NCI-H2227 (cell line): ENCODE results near the gene NUDT8.
A peak's percentile ranks its signal among the peaks of the same experiment; 100 is the strongest.
"Not testable (repeated sequence)": the region's sequence is repeated elsewhere in the genome, so short reads cannot be mapped to it uniquely, and the experiment has no call there.

Source experiments
- DNase-seq: peaks from one replicate; lab custom pipeline; 2025; ENCODE audit not compliant: unreplicated experiment; lab: John Stamatoyannopoulos, UW

NUDT8 gene

DNA sequence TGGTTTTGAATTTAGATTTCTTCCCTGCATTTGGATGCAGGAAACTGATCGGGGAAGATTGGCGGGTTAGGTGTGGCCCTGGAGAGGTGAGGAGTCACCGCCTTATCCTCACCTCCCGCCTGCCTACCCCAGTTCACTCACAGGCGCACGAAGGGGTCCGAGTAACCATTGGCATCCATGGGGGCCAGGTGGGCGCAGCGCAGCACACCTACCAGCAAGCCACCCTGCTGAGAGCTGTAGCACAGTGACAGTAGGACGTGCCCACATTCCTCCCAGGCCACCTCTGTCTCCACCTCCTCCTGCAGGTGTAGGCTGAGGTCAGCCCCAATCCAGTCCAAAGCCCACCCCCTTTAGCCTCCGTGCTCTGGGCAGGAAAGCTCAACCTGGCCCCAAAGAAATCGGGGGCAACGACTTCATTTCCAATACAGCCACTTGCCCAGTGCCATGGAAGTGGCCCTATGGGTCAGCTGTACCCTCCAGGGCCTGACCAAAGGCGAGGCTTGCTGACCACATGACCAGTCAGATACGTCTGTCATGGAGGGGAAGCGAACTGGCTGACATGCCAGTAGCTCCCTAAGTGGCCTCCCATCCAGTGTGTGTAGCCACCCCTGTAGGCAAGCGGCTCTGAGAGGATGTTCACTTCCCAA lies 16.3 kb downstream of the NUDT8 start:
- DNase-seq = no peak

DNA sequence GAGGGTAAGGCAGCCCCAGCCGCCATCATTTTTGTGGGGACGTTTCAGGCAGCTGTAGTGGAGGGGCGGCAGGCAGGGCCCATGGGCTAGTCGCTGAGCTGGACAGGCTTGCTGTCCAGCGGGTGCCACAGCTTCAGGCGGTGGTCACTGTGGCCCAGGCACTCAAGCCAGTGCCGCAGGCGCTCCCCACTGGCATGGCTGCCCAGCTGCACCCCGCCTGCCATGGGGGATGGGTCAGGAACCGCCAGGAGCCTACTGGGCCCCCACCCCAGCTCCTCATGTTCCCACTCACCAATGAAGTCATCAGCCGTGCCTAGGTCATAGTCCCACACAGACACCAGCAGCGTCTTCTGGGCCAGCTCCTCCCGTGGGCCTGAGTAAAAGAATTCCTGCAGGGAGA lies 17.0 kb downstream of the NUDT8 start:
- DNase-seq = no peak

DNA sequence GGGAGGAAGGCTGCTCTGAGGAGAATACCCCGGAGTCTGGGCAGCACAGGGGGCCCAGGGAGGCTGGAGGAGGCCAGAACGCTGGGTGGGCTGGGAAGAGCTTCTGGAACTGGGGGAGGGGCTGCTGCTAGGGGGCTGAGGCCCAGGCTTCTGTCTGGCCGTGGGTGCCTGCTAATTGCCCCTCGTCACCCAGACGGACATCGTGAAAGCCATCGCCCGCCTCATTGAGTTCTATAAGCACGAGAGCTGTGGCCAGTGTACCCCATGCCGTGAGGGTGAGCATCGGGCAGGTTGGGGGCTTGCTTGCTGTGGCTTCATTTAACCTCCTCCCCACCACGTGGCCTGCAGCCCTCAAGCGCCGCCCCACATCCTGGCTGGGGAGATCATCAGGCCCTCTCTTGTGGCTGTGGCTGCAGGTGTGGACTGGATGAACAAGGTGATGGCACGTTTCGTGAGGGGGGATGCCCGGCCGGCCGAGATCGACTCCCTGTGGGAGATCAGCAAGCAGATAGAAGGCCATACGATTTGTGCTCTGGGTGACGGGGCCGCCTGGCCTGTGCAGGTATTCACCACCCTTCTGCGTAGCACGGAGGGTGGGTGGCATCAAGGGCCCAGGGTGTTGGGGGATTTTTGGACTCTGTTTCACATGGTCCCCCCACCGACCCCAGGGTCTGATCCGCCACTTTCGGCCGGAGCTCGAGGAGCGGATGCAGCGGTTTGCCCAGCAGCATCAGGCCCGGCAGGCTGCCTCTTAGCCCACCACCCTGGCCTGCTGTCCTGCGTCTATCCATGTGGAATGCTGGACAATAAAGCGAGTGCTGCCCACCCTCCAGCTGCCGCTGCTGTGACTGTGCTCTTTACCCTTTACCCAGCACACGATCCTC lies 17.8 kb downstream of the NUDT8 start:
- no peak for DNase-seq

DNA sequence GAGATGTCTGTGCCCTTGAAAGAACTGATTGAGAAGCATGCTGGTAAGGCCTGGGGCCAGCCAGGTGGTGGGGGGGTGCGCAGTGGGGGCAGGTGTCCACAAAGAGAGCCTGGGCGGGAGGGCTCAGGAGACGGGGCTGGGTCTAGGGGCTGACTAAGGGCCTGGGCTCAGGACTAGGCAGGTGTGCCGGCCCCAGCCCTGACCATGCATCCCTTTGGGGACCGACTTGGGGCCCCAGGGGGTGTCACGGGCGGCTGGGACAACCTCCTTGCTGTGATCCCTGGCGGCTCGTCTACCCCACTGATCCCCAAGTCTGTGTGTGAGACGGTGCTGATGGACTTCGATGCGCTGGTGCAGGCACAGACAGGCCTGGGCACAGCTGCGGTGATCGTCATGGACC lies 18.6 kb downstream of the NUDT8 start:
- no peak for DNase-seq

DNA sequence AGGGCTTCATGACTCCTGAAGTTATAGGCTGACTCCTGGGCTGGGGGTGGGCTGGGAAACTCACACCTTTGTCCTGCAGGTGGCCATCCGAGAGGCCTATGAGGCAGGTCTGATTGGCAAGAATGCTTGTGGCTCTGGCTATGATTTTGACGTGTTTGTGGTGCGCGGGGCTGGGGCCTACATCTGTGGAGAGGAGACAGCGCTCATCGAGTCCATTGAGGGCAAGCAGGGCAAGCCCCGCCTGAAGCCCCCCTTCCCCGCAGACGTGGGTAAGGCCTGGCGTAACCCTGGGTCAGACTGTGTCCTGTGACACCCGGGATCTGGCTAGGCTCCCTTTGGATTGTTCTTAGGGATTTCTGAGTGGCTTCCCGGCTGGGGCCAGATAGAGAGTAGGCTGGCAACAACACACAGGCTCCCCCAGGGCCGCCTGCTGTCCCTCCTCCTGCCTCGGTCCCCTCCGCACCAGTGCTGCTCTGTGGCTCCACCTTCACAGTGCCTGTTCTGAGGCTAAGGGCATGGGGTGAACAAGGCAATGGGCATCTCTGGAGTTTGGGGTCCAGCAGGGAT lies 19.4 kb downstream of the NUDT8 start:
- no peak for DNase-seq

DNA sequence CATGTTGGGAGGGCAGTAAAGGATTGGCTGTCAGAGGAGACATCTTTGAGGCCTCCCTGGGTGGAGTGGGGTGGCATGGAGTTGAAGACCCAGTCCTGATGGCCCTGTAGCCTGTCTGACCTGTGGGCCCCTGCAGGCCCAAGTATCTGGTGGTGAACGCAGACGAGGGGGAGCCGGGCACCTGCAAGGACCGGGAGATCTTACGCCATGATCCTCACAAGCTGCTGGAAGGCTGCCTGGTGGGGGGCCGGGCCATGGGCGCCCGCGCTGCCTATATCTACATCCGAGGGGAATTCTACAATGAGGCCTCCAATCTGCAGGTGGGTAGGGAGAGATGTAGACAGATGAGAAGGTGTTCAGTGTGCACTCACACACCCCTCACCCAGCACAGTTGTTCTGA lies 20.4 kb downstream of the NUDT8 start:
- no peak for DNase-seq

DNA sequence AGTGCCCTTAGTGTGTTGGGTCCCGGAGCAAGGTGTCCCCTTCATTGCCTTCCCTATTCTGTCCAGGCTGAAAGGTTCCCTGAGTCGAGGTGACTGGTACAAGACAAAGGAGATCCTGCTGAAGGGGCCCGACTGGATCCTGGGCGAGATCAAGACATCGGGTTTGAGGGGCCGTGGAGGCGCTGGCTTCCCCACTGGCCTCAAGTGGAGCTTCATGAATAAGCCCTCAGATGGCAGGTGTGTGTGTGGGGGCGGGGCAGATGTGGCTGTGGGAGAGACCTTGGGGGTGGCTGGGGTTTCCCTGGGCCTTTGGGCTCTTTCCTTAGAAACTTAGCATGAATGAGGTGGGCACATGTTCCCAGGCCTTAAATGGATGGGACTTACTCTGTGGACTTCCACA lies 21.3 kb downstream of the NUDT8 start:
- DNase-seq = no peak

DNA sequence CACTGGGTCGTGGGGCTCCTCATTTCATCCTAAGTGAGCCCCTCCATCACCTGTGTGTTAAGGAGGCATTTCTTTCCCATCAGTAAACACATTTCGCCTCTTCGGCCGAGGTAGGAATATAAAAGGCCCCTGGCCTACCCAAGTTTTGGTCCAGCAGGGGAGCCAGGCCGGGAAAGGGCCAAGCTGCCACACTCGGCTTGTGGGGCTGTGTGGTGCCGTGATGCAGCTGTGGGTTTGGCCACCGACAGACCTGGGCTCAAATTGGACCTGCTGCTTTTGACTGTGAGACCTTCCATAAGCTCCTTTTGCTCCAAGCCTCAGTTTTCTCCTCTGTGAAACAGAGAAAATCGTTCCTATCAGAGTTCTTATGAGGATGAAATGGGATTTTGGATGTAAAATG lies 22.2 kb downstream of the NUDT8 start:
- DNase-seq = no peak

DNA sequence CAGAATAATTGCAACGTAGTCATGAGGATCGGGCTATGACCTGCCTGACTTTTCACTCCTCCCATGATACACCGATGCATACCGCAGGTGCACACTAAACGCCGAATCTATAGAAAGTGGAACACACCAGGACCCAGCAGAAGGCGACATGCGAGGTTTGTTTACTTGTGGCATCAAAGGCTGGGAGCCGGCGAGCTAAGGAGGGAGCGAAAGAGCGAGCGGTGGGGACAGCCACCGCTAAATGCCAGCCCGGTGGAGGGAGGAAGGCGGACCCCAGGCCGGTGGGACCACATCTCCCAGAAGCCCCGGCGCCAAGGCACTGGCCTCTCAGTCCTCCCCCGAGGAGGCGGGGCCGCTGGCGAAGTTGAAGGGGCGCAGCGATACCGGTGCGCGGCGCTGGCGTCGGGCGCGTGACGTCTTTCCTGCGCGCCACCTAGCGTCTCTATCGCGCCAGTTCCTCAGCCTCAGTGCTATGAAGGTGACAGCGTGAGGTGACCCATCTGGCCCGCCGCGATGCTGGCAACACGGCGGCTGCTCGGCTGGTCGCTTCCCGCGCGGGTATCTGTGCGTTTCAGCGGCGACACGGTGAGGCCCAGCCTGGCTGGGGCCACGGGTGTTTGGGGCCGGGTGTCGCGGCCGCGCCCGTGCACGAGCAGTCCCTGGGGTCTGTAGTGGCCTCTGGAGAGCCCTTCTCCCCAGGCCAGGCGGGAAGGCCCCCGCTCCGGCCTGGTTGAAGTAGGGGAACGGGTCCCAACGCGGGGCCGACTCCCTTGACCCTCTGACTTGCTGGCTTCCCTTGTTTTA lies 23.0 kb downstream of the NUDT8 start, which contains the start of gene NDUFV1:
NDUFV1 (plus strand) TSS at position 445 of the 804 bp plus-strand sequence; CDS start at position 514, 69 bp downstream.
- peak; percentile 99 for DNase-seq

DNA sequence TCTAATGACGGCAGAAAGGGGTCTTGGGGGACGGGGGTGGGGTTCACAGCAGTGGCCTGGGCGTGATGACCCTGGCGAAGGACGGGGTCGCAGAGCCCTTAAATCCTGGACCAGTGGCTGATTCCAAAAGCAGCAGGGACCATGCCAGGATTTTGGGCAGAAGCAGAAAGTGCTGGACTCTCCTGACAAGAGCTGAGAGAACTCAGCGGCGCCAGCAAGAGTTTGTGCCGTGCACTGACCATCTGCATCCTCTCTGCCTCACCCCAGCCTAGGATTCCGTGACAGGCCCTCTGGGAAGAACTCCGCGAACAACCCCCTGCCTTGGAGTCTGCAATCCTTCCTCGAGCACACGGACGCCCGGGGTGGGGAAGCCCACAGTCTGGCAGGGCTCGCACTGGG lies 23.6 kb downstream of the NUDT8 start:
- no peak for DNase-seq

DNA sequence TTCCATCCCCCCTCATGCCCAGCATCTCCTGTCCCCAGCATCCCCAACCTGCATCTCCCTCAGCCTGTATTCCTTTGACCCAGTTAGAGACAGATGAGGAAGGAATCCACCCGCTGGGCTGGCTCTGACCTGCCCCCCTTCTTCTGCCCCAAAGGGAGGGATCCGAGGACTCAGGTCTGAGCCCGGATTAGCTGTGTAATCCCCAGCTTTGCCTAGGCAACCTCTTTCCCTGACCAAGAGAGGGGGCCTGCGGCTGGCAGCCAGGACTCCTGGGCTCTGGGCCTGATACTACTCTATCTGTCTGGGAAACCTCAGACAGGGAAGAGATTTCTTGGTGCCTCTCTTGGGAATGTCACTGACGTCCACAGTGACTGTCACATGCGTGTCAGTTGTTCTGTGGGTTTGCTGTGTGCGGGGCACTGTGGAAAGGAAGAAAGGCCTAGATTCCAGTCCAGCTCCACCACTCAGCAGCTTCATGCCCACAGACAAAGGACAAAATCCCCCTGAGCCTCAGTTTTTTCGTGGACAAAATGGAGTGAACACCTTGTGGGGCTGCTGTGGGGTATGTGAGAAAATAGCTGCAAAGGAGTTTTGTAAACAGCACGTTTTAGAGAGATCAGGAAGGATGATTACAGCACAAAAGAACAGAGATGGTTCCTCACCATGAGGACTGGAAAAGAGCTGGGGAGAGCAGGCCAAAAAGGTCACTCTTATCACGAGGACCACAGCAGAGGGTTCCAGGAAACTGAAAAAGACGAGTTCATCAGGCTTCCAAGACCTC lies 24.3 kb downstream of the NUDT8 start:
- no peak for DNase-seq

DNA sequence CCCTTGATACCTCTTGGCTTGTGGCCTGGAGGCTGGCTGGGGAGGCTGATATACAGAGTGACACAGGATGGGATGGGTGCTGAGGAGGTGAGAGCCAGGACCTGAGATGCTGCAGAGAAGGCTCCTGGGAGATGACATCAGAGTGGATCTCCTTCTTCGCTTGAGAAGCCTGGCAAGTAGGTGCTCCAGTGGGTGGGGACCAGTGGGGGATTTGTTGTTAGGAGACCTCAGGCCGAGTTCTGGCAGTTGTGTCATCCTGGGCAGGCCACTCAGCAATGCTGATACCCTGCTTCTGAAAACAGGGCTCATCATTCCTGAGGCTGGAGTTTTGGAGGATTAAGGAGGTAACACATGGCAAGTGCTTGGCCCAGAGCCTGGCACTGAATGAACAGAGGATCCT lies 24.9 kb downstream of the NUDT8 start:
- DNase-seq = no peak

DNA sequence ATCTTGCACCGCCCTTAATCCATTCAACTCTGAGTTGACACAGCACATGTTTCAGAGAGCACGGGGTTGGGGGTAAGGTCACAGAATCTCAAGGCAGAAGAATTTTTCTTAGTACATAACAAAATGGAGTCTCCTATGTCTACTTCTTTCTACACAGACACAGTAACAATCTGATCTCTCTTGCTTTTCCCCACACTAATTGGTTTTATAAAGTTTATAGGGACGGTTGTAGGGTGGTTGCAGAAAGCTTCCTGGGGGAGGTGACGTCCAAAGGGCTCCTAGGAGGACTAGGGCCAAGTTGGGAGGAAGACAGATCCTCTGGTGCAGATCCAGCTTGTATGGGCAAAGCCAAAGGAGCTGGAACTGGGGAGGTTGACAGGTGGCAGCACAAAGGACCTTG lies 25.6 kb downstream of the NUDT8 start:
- DNase-seq = not testable (repeated sequence)

DNA sequence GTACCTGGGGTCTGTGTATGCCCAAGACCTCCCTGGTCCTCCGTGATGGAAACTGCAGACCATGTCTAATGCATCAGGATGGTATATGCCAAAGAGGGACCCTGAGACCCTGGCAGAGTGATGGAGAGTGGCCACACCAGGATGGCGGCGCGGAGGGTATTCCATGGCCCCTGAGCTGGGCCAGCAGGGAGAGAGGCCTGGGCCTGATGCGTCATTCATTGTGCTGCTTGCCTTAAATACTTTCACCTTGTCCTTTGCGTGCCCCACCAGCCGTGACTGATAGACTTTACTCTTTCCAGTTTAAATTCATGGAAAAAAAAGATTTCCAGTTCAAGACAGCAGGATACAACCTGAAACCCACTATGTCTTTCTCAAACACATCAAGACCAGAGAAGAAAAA lies 28.6 kb downstream of the NUDT8 start:
- no peak for DNase-seq

DNA sequence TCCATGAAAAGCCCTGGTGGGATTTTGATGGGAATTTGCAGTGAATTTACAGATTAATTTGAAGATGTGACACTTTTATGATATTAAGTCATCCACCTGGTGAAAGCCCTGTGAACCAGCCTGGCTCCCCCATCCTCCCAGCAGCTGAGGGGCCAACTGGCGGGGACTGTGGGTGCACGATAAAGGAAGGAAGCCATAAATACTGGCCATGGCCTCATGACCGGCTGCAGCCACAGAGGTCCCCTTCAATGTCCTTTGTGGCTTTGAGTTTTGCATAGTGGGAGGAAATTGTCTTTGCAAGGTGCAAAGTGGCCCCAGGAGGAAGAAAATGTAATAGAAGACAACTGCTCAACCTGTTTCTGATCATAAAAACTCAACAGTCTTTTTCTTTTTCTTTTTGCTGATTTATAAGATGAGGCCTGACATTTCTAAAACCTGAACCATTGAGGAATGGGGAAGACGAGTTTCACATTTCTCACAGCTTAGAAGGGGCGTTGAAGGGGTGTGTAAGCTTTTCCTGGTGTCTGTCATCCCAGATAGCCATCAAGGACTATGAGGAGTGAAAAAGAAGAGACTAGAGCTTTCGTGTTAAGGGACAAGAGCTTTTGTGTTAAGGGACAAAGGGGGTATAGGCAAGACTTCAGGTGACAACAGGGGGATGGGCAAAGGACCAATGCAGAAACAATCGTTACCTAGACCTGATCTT lies 29.3 kb downstream of the NUDT8 start:
- no peak for DNase-seq

DNA sequence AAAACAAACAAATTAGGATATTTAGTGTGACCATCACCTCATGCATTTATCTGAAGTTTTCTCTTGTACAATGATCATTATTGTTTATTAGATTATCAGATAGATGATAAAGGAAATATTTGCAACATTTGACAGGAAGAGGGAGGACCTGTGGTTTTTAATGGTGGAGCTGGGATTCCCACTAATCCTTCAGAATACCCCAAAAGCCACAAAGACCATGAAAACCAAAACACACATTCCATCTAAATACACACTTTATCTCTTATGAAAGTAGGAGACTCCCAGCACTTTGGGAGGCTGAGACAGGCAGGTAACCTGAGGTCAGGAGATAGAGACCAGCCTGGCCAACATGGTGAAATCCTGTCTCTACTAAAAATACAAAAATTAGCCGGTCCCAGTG lies 30.6 kb downstream of the NUDT8 start:
- DNase-seq = no peak

DNA sequence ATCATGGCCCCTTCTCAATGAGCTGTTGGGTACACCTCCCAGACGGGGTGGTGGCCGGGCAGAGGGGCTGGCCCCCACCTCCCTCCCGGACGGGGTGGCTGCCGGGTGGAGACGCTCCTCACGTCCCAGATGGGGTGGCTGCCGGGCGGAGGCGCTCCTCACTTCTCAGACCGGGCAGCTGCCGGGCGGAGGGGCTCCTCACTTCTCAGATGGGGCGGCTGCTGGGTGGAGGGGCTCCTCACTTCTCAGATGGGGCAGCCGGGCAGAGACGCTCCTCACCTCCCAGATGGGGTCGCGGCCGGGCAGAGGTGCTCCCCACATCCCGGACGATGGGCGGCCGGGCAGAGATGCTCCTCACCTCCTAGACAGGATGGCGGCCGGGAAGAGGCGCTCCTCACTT lies 31.8 kb downstream of the NUDT8 start:
- not testable (repeated sequence) for DNase-seq

DNA sequence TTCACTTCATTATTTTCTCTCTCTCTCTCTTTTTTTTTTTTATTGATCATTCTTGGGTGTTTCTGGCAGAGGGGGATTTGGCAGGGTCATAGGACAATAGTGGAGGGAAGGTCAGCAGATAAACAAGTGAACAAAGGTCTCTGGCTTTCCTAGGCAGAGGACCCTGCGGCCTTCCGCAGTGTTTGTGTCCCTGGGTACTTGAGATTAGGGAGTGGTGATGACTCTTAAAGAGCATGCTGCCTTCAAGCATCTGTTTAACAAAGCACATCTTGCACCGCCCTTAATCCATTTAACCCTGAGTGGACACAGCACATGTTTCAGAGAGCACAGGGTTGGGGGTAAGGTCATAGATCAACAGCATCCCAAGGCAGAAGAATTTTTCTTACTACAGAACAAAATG lies 32.3 kb downstream of the NUDT8 start:
- not testable (repeated sequence) for DNase-seq

DNA sequence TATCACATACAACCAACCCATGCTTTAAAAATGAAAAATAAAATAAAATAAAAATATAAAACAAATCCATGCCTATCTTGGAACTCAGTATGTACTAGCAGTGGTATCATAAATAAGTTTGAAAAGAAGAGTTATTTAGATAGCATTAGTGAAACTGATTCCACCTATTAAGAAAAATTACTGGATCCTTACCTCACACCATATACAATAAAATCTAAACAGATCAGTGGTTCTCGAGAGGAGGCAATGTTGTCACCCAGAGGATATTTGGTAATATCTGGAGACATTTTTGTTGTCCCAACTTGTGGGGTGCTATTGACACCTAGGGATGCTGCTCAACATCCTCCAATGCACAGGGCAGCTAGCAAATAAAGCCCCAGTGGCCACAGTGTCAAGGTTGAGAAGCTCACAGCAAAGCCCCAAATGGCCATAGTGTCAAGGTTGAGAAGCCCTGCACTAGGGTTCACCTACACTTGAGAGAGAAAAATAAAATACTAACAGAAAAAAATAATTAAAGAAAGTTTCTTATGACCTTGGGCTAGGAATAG lies 32.9 kb downstream of the NUDT8 start:
- no peak for DNase-seq

DNA sequence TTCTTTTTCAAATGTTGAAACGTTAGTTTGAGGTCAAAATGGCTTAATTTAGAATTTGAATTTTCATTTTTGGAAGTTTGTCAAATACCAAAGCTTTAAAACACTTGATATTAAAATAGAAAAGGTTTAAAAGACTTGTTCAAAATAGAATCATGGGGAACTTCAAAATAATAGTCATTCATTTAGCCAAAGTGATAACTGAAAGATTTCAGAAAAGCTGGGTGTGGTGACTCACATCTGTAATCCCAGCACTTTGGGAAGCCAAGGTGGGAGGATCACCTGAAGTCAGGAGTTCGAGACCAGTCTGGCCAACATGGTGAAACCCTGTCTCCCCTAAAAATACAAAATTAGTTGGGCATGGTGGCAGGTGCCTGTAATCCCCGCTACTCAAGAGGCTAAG lies 35.3 kb downstream of the NUDT8 start:
- DNase-seq = no peak
